Renal cortex interstitium (tissue), 15 donors: ENCODE measurements around the gene SPC24. TPM values are rescaled to one million over a fixed set of nuclear protein-coding genes. Genes with fewer than 3 reads are reported as not detected.

ENCODE experiments used
- DNase-seq, 11 donors: peaks; one replicate each; pipeline ENCODE4 v3.0.0-alpha.2; 2013; ENCODE audit warnings: low read depth in 9 of 11, low spot score in 4 of 11; ENCODE audit errors: extremely low read depth in 1 of 11
- long read RNA-seq, 16 experiments: transcript quantifications; one replicate each; lab custom pipeline, GENCODE V29; 2026
- polyA plus RNA-seq, 3 donors: library from polyadenylated mRNA; unstranded; fragments of 120-200 nt; gene quantifications; one replicate each; pipeline ENCODE4 v1.2.1, GENCODE V29; 2013; ENCODE audit not compliant: insufficient read length in 3 of 3

The SPC24 gene
- polyA plus RNA-seq = 10 to 100 TPM; 18.4 to 21.8 (median 19.7) TPM
- long read RNA-seq, donor 1, partial matches to known transcripts = 0 of 3 reads
- long read RNA-seq, donor 1, other reads (novel, unspliced or antisense) = 0 of 3 reads
- long read RNA-seq, donor 2, partial matches to known transcripts = 0 of 4 reads
- long read RNA-seq, donor 2, other reads (novel, unspliced or antisense) = 0 of 4 reads
- long read RNA-seq, donor 3, partial matches to known transcripts = 0 of 2 reads
- long read RNA-seq, donor 3, other reads (novel, unspliced or antisense) = 0 of 2 reads
- long read RNA-seq, donor 4, partial matches to known transcripts = 0 of 2 reads
- long read RNA-seq, donor 4, other reads (novel, unspliced or antisense) = 0 of 2 reads
- long read RNA-seq, donor 5 = 0 reads
- long read RNA-seq, donor 6, transcript SPC24-206 (5 exons, 2,315 nt) = major isoform, 6 of 6 reads
- long read RNA-seq, donor 6, partial matches to known transcripts = 0 of 6 reads
- long read RNA-seq, donor 6, other reads (novel, unspliced or antisense) = 0 of 6 reads
- long read RNA-seq, donor 7, partial matches to known transcripts = 0 of 5 reads
- long read RNA-seq, donor 7, other reads (novel, unspliced or antisense) = 0 of 5 reads
- long read RNA-seq, donor 8 = 0 reads
- long read RNA-seq, donor 9, transcript SPC24-206 (5 exons, 2,315 nt) = major isoform, 5 of 6 reads
- long read RNA-seq, donor 9, partial matches to known transcripts = 0 of 6 reads
- long read RNA-seq, donor 9, other reads (novel, unspliced or antisense) = 0 of 6 reads
- long read RNA-seq, donor 10, transcript SPC24-206 (5 exons, 2,315 nt) = major isoform, 6 of 7 reads
- long read RNA-seq, donor 10, partial matches to known transcripts = 0 of 7 reads
- long read RNA-seq, donor 10, other reads (novel, unspliced or antisense) = 0 of 7 reads
- long read RNA-seq, donor 11, partial matches to known transcripts = 0 of 4 reads
- long read RNA-seq, donor 11, other reads (novel, unspliced or antisense) = 0 of 4 reads
- long read RNA-seq, donor 12, partial matches to known transcripts = 0 of 1 reads
- long read RNA-seq, donor 12, other reads (novel, unspliced or antisense) = 0 of 1 reads
- long read RNA-seq, donor 13 = 0 reads
- long read RNA-seq, donor 14, transcript SPC24-206 (5 exons, 2,315 nt) = major isoform, 6 of 8 reads
- long read RNA-seq, donor 14, partial matches to known transcripts = 0 of 8 reads
- long read RNA-seq, donor 14, other reads (novel, unspliced or antisense) = 0 of 8 reads
- long read RNA-seq, donor 15, partial matches to known transcripts = 0 of 3 reads
- long read RNA-seq, donor 15, other reads (novel, unspliced or antisense) = 0 of 3 reads
- long read RNA-seq, donor 16, transcript SPC24-206 (5 exons, 2,315 nt) = major isoform, 15 of 54 reads
- long read RNA-seq, donor 16, partial matches to known transcripts = 35 of 54 reads
- long read RNA-seq, donor 16, other reads (novel, unspliced or antisense) = 0 of 54 reads

DNA sequence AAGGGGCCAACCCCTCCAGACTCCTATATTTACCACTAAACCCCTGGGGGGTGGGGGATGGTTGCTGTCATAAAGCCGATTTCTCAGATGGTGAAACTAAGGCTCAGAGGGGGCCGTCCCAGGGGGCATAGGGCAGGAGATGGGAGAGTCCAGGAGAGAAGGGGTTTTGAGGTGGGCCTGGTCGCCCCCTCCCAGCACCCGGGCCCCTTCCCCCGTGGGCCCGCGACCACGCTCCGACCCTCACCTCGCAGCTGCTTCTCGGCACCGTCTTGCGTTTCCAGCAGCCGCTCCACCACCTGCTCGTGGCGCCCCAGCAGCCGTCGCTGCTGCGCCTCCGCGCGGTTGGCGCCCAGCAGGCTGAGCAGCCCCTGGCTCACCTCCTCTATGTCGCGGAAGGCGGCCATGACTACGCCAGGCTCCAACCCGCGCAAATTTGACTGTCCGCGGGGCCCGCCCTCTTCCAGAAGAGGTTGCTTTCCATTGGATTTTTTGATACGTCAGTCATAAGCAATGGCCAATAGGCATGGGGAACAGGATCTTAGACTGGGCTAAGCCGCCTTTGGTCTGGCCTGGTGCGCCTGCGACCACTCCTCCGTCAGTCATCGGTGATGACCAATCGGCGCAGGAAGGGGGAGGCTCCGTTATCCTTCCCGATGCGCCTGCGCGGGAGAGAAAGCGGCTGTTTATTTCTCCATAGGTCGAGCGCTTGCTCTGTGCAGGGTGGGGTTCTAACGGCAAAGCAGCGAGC is at the start of gene SPC24:
SPC24 (minus strand) TSS at position 410 of the 748 bp plus-strand sequence; CDS start at position 404, 6 bp downstream.
- peak; percentile 90 to 98 (median 95) for DNase-seq

DNA sequence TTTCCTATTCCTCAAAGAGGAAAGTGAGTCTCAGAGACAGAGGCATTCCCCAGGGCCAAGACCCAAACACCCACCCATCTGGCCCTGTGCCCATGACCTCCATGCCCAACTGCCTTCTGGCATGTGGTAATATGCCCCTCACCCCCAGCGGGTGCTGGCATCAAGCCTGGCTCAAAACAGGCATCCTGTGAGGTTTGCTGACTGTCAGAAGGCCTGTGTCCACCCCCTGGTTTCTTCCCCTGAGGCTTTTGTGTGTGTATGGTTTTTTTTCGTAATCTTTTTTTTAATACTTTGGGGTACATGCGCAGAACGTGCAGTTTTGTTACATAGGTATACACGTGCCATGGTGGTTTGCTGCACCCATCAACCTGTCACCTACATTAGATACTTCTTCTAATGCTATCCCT is 49.4 kb upstream of the SPC24 start:
- no peak for DNase-seq

GRCh38 chr19:11204076-11204602 is 48.6 kb upstream of the SPC24 start:
- no peak for DNase-seq

DNA sequence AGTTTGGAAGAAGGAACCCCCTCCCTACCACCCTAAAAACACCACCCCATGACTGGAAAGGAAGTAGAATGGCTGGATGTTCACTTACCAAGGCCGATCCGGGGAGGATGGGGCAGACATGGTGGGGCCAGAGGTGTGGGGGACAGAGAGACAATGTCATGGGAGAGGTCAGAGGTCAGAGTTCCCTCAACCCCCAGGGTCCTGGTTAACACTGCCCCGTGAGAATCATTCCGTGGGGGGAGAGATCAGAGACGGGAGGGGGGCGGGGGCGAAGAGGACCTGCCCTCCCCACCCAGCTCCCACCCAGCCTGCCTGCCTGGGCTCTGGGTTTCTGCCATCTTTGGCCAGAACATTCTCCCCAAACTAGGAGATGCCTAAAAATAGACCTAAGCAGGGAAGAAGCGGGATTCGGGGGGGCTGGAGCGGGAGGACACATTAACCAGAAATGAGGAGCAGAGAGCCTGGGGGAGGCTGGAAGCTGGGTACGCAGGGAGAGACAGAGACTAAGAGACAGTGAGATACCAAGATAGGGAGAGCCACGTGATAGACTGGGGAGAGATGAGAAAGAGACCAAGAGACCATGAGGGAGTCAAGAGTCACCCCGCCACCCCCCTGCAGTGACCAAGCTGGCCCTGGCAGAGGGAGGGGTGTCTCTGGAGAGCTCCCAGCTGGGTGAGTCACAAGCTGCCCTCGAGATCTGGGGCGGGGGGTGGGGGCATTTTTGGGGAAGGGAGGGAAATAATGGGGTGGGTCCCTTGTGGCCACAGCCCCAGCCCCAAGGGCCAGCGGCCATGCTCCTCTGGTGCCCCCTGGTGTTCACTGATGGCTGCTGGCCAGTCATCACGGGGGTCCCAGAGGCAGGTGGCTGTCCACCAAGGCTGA is 47.9 kb upstream of the SPC24 start:
- peak in 8 of 11 donors; percentile 22 to 53 (median 44) for DNase-seq

GRCh38 chr19:11202488-11203193 is 47.1 kb upstream of the SPC24 start:
- no peak for DNase-seq

GRCh38 chr19:11201791-11202190 is 46.2 kb upstream of the SPC24 start:
- no peak for DNase-seq

DNA sequence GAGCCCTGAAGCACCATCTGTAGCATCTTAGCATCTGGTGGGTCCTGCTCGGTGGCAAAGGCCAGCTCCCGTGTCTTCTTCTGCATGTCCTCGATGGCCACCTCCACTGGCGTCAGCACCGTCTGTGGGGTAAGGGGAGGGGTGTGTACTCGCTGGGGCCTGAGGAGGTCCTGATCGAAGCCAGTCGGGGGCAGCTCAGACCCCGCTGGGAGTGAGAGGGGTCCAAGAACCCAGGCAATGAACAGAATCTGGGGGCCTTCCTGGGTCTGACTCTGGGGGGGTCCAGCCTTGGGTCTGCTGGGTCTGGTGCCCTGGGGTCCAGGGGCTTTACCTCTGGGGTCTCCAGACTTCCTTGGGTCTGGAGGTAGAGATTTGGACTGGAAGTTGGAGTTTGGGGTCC is 45.3 kb upstream of the SPC24 start:
- no peak for DNase-seq

DNA sequence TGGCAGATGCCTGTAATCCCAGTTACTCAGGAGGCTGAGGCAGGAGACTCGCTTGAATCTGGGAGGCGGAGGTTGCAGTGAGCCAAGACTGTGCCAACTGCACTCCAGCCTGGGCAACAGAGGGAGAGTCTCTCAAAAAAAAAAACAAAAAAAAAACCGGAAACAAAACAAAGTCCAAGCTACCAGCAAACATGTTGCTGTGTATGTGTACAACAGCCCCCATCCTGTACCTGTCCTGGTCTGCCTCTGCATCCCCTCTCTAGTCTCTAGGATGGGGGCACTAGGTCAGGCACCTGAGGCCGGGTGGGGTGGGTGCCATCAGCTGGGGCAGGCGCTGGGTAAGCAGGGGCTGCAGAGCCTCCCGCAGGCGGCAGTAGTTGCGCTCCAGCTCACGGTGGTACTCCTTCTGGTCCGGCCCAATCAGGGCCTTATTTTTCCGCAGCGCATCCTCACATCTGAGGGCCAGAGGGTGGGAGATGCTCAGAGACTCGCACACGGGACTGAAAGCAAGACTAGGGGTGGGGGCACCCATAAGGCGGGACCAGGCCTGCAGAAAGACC is 44.5 kb upstream of the SPC24 start:
- no peak for DNase-seq

GRCh38 chr19:11199517-11199916 is 43.9 kb upstream of the SPC24 start:
- DNase-seq = no peak

GRCh38 chr19:11198769-11199424 is 43.3 kb upstream of the SPC24 start:
- no peak for DNase-seq

- DNase-seq = no peak
Measured at GRCh38 chr19:11198175-11198534, 42.6 kb upstream of the SPC24 start.

DNA sequence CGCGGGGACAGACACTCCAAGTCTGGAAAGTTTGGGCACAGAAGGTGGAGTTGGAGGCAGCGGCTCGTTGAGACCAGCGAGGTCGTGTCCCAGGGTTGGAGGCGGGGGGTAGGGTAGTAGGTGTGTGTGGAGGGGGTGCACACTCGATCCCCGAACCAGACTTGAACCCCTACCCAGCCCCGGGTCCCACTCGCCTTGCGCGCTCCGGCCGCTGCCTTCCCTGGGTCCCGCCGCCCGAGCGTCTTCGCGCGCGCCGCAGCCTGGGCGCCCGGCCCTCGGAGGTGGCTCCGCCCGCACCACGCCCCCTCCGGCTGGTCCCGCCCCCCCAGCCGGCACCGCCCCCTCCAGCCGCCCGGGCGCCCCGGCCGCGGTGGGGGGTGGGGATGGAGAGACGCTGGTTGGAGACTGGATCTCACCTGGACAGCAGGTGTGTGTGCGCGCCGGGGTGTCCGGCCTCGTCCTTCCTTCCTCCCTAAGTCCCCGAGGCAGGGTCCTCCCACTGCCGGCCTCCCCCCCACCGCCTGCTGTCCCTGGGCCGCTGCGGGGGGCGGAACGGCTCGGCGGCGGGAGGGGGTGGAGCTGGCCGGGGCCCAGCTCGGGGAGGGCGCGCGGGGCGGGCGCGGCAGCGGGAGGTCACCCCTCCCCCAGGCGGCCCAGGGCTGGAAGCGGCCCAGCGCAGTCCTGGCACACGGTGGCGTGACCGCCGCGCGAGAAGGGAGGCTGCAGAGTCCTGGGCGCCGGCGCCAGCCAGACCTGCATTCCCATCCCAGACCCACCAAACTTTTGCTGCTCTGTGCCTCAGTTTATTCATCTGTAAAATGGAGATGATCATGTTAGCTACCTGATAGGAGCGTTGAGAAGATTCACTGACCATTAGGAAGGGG is 42.0 kb upstream of the SPC24 start, which contains the start of gene KANK2:
KANK2 (minus strand) TSS at position 255 of the 884 bp plus-strand sequence. CDS start 3,034 bp downstream, outside the sequence.
- peak; percentile 59 to 82 (median 78) for DNase-seq

DNA sequence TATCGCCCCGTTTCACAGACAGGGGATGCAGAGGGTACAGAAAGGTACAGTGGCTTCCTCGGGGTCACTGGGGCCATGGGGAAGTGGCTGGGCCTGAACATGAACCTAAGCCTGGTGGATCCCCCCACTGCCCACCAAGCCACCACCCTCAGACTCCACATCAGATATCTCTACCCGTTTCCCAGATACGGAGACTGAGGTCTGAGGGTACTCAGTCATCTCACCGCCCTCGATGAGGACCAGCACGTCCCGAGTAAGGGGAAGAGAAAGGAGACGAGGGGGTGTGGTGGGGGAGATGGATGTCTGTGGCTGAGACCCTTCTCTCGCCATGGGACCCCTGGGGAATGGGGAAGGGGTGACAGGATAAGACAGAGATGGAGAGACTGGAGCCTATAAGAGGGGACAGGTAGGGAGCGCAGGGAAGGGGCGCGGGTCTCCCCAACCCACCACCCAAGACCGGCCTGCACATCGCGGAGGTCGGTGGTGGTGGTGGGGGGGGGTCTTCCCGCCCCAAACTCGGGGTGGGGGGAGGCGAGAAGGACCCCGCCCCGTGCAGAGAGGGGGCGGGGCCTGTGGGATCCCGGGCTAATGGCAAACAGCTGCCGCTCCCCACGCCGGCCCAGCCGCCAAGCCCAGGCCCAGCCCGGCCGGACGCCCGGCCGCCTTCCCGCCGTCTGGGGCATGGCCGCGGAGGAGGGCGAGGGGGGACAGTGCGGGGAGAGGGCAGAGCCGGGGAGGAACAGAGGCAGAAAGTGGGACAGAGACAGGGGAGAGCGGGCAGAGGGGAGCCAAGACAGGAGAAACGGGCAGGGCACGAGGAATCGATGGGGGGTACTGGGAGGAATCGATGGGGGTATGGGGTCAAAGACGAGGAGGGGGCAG is 41.1 kb upstream of the SPC24 start:
- peak in 3 of 11 donors; percentile 20 to 32 (median 28) for DNase-seq

- no peak for DNase-seq
Measured at GRCh38 chr19:11195681-11196080, 40.1 kb upstream of the SPC24 start.
